Measurements from ENCODE around the gene PDE4D. TPM values are rescaled to one million over a fixed set of nuclear protein-coding genes. Genes with fewer than 3 reads are reported as not detected.
A peak's percentile ranks its signal among the peaks of the same experiment; 100 is the strongest.

PDE4D gene
- total and polyA plus RNA-seq, 2 donors (not counting 1 experiment from before 2014, with no cell fraction given): 14.9 to 171 TPM

DNA sequence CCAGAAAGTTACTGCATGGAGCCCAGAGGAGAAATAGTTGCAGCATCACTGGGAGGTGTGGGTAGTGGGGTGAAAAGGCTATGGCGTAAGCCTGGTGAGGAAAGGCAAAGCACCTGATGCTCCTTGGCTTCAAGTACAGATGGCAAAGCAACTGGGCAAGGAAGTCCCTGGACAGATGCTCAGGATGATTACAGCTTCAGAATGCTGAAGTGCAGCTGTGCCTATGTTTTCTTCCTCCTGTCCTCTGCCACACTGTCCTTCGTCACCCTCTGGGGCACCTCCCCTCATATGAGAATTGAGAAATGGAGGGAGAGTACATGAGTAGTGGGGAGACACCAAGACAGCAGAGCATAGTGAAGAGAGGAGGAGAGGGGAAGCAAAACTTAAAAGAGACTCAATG lies 328.0 kb downstream of the PDE4D start:
- H3K9me3 ChIP-seq (ENCODE audit: control extremely low read depth in 1 of 3, control insufficient read depth in 2 of 3, insufficient read depth in 1 of 3, low read length in 2 of 3): no peaks in the 10 kb centered on the region
- Mint-ChIP-seq H3K4me3 (peak overlapping the region; percentile 20), H3K9me3 (ENCODE audit: insufficient read depth) (no peaks in the 10 kb centered on the region), H3K4me1 (peaks cover 72% of the 10 kb centered on the region), H3K27ac (peak overlapping the region; percentile 28), H3K27me3 (no peaks in the 10 kb centered on the region)
- no peaks in the 10 kb centered on the region for H3K36me3 ChIP-seq (replicated peaks in 1 of 2; ENCODE audit: control extremely low read depth in 1 of 2, control insufficient read depth in 1 of 2, extremely low read depth in 1 of 2, insufficient read depth in 2 of 2, low read length in 1 of 2)
- WGBS (ENCODE audit: insufficient coverage): 30% methylated on average over 1 of the region's 2 CpGs
- no peaks in the 10 kb centered on the region for H3K79me2 ChIP-seq (ENCODE audit: control insufficient read depth, insufficient read depth, low read length)
- ChIA-PET CTCF (no interaction called here), POLR2A (no interaction called here)
- peaks cover 53 to 58% of the 10 kb centered on the region in 2 donors for H3K4me1 ChIP-seq (ENCODE audit: control insufficient read depth in 2 of 2, insufficient read depth in 2 of 2, low read length in 2 of 2)
- no peak overlapping the region for H3K4me3 ChIP-seq (ENCODE audit: control extremely low read depth in 1 of 5, extremely low read depth in 1 of 5, insufficient read depth in 1 of 5, low read depth in 2 of 5, low read length in 4 of 5)
- no peak overlapping the region for H3K27ac ChIP-seq (ENCODE audit: low read length in 2 of 2)
- no peak overlapping the region for H2AFZ ChIP-seq (ENCODE audit: insufficient read depth, low read depth, low read length, poor library complexity, severe bottlenecking)
- no peak overlapping the region for H3K9ac ChIP-seq (ENCODE audit: low read length)
- TF ChIP-seq EZH2 (IDR thresholded peaks at IDR 0.05; ENCODE audit: borderline replicate concordance, insufficient read depth, low read depth, low read length, poor library complexity, severe bottlenecking): no peak
- TF ChIP-seq, protein P1, sequence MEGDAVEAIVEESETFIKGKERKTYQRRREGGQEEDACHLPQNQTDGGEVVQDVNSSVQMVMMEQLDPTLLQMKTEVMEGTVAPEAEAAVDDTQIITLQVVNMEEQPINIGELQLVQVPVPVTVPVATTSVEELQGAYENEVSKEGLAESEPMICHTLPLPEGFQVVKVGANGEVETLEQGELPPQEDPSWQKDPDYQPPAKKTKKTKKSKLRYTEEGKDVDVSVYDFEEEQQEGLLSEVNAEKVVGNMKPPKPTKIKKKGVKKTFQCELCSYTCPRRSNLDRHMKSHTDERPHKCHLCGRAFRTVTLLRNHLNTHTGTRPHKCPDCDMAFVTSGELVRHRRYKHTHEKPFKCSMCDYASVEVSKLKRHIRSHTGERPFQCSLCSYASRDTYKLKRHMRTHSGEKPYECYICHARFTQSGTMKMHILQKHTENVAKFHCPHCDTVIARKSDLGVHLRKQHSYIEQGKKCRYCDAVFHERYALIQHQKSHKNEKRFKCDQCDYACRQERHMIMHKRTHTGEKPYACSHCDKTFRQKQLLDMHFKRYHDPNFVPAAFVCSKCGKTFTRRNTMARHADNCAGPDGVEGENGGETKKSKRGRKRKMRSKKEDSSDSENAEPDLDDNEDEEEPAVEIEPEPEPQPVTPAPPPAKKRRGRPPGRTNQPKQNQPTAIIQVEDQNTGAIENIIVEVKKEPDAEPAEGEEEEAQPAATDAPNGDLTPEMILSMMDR (IDR thresholded peaks at IDR 0.05): no peak
- peak overlapping the region; percentile 10 for H3K4me2 ChIP-seq (replicated peaks; ENCODE audit: low read depth, low read length, poor library complexity, severe bottlenecking)
- H3K27me3 ChIP-seq (replicated peaks in 1 of 4; ENCODE audit: control extremely low read depth in 1 of 4, control insufficient read depth in 3 of 4, insufficient read depth in 4 of 4, low read length in 3 of 4): no peaks in the 10 kb centered on the region
- no peaks in the 10 kb centered on the region for H4K20me1 ChIP-seq (ENCODE audit: control insufficient read depth, insufficient read depth, low read length, poor library complexity, severe bottlenecking)
- DNase-seq: peak; percentile 30
- ATAC-seq (ENCODE audit: low read depth): no peak
- intact Hi-C loops (cut with micrococcal nuclease): loop anchor here (10.0 kb wide), 1 partner anchor 959 kb away; no protein-coding TSS in a partner anchor

DNA sequence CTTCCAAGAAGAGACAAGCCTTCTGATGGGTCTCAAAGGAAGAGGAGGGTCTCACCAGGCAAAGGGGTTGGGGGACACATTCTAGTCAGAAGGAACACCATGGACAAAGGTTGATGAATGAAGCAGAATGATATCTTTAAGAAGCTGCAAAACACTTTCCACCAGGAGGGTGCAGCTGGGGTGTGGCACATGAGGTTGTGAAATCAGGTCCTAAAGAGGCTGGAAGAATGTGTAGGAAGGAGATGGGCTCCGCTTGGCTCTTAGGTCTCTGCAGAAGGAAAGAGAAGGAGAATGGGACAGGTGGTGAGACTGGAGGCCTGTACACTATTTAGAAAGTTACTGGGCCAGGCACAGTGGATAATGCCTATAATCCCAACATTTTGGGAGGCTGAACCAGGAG lies 328.6 kb downstream of the PDE4D start:
- Histone ChIP-seq H3K9me3 (ENCODE audit: control extremely low read depth in 1 of 3, control insufficient read depth in 2 of 3, insufficient read depth in 1 of 3, low read length in 2 of 3) (no peaks in the 10 kb centered on the region), H3K36me3 (replicated peaks in 1 of 2; ENCODE audit: control extremely low read depth in 1 of 2, control insufficient read depth in 1 of 2, extremely low read depth in 1 of 2, insufficient read depth in 2 of 2, low read length in 1 of 2) (no peaks in the 10 kb centered on the region), H3K4me1 (ENCODE audit: control insufficient read depth in 2 of 2, insufficient read depth in 2 of 2, low read length in 2 of 2) (peaks cover 57 to 61% of the 10 kb centered on the region in 2 donors), H2AFZ (ENCODE audit: insufficient read depth, low read depth, low read length, poor library complexity, severe bottlenecking) (no peak overlapping the region), H3K4me2 (replicated peaks; ENCODE audit: low read depth, low read length, poor library complexity, severe bottlenecking) (no peak overlapping the region), H3K4me3 (ENCODE audit: control extremely low read depth in 1 of 5, extremely low read depth in 1 of 5, insufficient read depth in 1 of 5, low read depth in 2 of 5, low read length in 4 of 5) (no peak overlapping the region), H3K27ac (ENCODE audit: low read length in 2 of 2) (peak overlapping the region in 1 of 2 donors; percentile 97), H4K20me1 (ENCODE audit: control insufficient read depth, insufficient read depth, low read length, poor library complexity, severe bottlenecking) (no peaks in the 10 kb centered on the region), H3K27me3 (replicated peaks in 1 of 4; ENCODE audit: control extremely low read depth in 1 of 4, control insufficient read depth in 3 of 4, insufficient read depth in 4 of 4, low read length in 3 of 4) (no peaks in the 10 kb centered on the region), H3K79me2 (ENCODE audit: control insufficient read depth, insufficient read depth, low read length) (no peaks in the 10 kb centered on the region), H3K9ac (ENCODE audit: low read length) (no peak overlapping the region)
- H3K27me3 Mint-ChIP-seq: no peaks in the 10 kb centered on the region
- POLR2A ChIA-PET: no interaction called here
- H3K4me1 Mint-ChIP-seq: peaks cover 75% of the 10 kb centered on the region
- H3K27ac Mint-ChIP-seq: peak overlapping the region; percentile 96
- H3K9me3 Mint-ChIP-seq (ENCODE audit: insufficient read depth): peaks cover 2% of the 10 kb centered on the region
- ATAC-seq (ENCODE audit: low read depth): no peak
- CTCF ChIA-PET: interaction anchor here (1.6 kb wide), 1 partner anchor 58 kb away, joined by 4 read pairs; no protein-coding TSS in a partner anchor
- 100% methylated on average over 1 of the region's 1 CpG for WGBS (ENCODE audit: insufficient coverage)
- no peak for TF ChIP-seq EZH2 (IDR thresholded peaks at IDR 0.05; ENCODE audit: borderline replicate concordance, insufficient read depth, low read depth, low read length, poor library complexity, severe bottlenecking)
- TF ChIP-seq, protein P1 (IDR thresholded peaks at IDR 0.05): no peak
- no peak for DNase-seq
- intact Hi-C loops (cut with micrococcal nuclease): loop anchor here (5.0 to 10.0 kb wide), 3 partner anchors 58 to 960 kb away; no protein-coding TSS in a partner anchor
- H3K4me3 Mint-ChIP-seq: peak overlapping the region; percentile 27
